Endothelial cell of umbilical vein (primary cell): ENCODE data around the gene CTNND2. TPM values are rescaled to one million over a fixed set of nuclear protein-coding genes. Genes with fewer than 3 reads are reported as not detected.

Experiments used
- BruUV-seq: library from RNA; stranded (reverse); fragments of 400-500 nt; replicated peaks from 2 replicates; lab custom pipeline; 2021; lab: Mats Ljungman, UMichigan
- CTCF ChIA-PET: fragments of 300-600, 350-600 bp; sonication (Branson Sonifier 250); formaldehyde crosslinking; loops from one replicate; lab custom pipeline; 2021; ENCODE audit warnings: antibody characterized with exemption, inconsistent platforms; lab: Charles Lee
- POLR2A ChIA-PET: fragments of 300-600, 350-600 bp; sonication (Branson Sonifier 250); formaldehyde crosslinking; loops from one replicate; lab custom pipeline; 2021; ENCODE audit warnings: antibody characterized with exemption, inconsistent platforms; lab: Charles Lee
- DNase-seq: peaks from one replicate; pipeline ENCODE4 v3.0.0-alpha.2; 2011; ENCODE audit warnings: low read depth, low spot score
- FAIRE-seq: peaks from 2 replicates; lab custom pipeline; 2011; peaks lifted over from hg19 to GRCh38; lab: Jason Lieb, UNC
- H2AFZ ChIP-seq: 2 replicates; pipeline ENCODE4 v1.6.0; 2012; ENCODE audit warnings: low read depth, low read length, control low read depth, inconsistent platforms
- H3K27ac ChIP-seq: 2 replicates; pipeline ENCODE4 v1.5.1; 2011; ENCODE audit warnings: low read depth, mild to moderate bottlenecking, control low read depth, low read length, moderate library complexity; ENCODE audit not compliant: insufficient read depth
- H3K27me3 ChIP-seq, 2 experiments: 2 replicates each; pipeline versions ENCODE4 v1.6.0 to v1.6.1; 2011; ENCODE audit warnings: low read length in 2 of 2, mixed read lengths in 1 of 2; ENCODE audit not compliant: control insufficient read depth in 2 of 2, insufficient read depth in 2 of 2
- H3K36me3 ChIP-seq, 2 experiments: 2 replicates in 1 of 2; 3 replicates in 1 of 2; pipeline ENCODE4 v1.5.1; 2011; ENCODE audit warnings: low read length in 2 of 2, mild to moderate bottlenecking in 1 of 2, moderate library complexity in 1 of 2; ENCODE audit not compliant: control insufficient read depth in 2 of 2, insufficient read depth in 2 of 2; ENCODE audit errors: extremely low read depth in 1 of 2
- H3K4me1 ChIP-seq: 3 replicates; pipeline ENCODE4 v1.5.1; 2011; ENCODE audit warnings: mild to moderate bottlenecking, low read length; ENCODE audit not compliant: control insufficient read depth, insufficient read depth; ENCODE audit errors: extremely low read depth
- H3K4me2 ChIP-seq: 2 replicates; pipeline ENCODE4 v1.6.1; 2011; ENCODE audit warnings: low read length, control low read depth, mixed read lengths; ENCODE audit not compliant: insufficient read depth
- H3K4me3 ChIP-seq, 3 experiments: fragments of 200-600 bp in 1 of 3; sonication (generic), shearing (Covaris generic) in 1 of 3; replicated peaks in 1 of 3; 2 replicates each; pipeline ENCODE4 v1.5.1; 2011 to 2016; ENCODE audit warnings: control low read depth in 3 of 3, low read length in 3 of 3, mild to moderate bottlenecking in 2 of 3, inconsistent platforms in 1 of 3, low read depth in 1 of 3, moderate library complexity in 1 of 3; ENCODE audit not compliant: insufficient read depth in 1 of 3
- H3K79me2 ChIP-seq: 2 replicates; pipeline ENCODE4 v1.6.0; 2012; ENCODE audit warnings: low read length, inconsistent platforms; ENCODE audit not compliant: control insufficient read depth, insufficient read depth
- H3K9ac ChIP-seq: replicated peaks from 2 replicates; pipeline ENCODE3; 2011; ENCODE audit warnings: low read length, control low read depth; ENCODE audit not compliant: insufficient read depth; ENCODE audit errors: extremely low read depth
- H3K9me1 ChIP-seq: replicated peaks from 3 replicates; pipeline ENCODE4 v1.6.0; 2011; ENCODE audit warnings: mild to moderate bottlenecking, low read length; ENCODE audit not compliant: control insufficient read depth, insufficient read depth; ENCODE audit errors: extremely low read depth
- H3K9me3 ChIP-seq: replicated peaks from 2 replicates; pipeline ENCODE4 v1.5.1; 2012; ENCODE audit warnings: low read length, inconsistent platforms; ENCODE audit not compliant: control insufficient read depth, insufficient read depth
- H4K20me1 ChIP-seq: replicated peaks from 2 replicates; pipeline ENCODE3; 2011; ENCODE audit warnings: mild to moderate bottlenecking, low read length; ENCODE audit not compliant: control insufficient read depth, insufficient read depth; ENCODE audit errors: extremely low read depth
- CTCF ChIP-seq, 2 donors: IDR thresholded peaks; 1 replicate in 1 of 2; 2 replicates in 1 of 2; pipeline ENCODE4 v1.5.1; 2011; ENCODE audit warnings: low read length in 2 of 2, mild to moderate bottlenecking in 2 of 2, moderate library complexity in 2 of 2, control low read depth in 1 of 2, inconsistent platforms in 1 of 2, low read depth in 1 of 2; ENCODE audit not compliant: insufficient read depth in 1 of 2; ENCODE audit errors: extremely low read depth in 1 of 2
- EZH2 ChIP-seq: IDR thresholded peaks from 2 replicates; pipeline ENCODE4 v1.6.1; 2012; ENCODE audit warnings: borderline replicate concordance, low read depth, mild to moderate bottlenecking, moderate library complexity, low read length, inconsistent platforms; ENCODE audit not compliant: severe bottlenecking
- FOS ChIP-seq: IDR thresholded peaks from 2 replicates; pipeline ENCODE4 v1.6.1; 2011; ENCODE audit warnings: mild to moderate bottlenecking, low read length, moderate library complexity, borderline replicate concordance; ENCODE audit not compliant: insufficient read depth
- GATA2 ChIP-seq: IDR thresholded peaks from 2 replicates; pipeline ENCODE4 v1.7.0; 2011; ENCODE audit warnings: low read depth, mild to moderate bottlenecking, moderate library complexity, mixed read lengths, low read length; ENCODE audit not compliant: insufficient read length, insufficient read depth
- JUN ChIP-seq: IDR thresholded peaks from 2 replicates; pipeline ENCODE4 v1.6.1; 2011; ENCODE audit warnings: borderline replicate concordance, low read depth; ENCODE audit not compliant: insufficient read length, insufficient read depth
- MYC ChIP-seq: IDR thresholded peaks from one replicate; pipeline ENCODE4 v1.6.1; 2011; ENCODE audit warnings: mild to moderate bottlenecking, low read depth, low read length
- POLR2A ChIP-seq: IDR thresholded peaks from 2 replicates; pipeline ENCODE4 v1.6.1; 2012; ENCODE audit warnings: low read depth, mild to moderate bottlenecking, control low read depth, low read length
- POLR2AphosphoS5 ChIP-seq: IDR thresholded peaks from 2 replicates; pipeline ENCODE4 v1.6.1; 2012; ENCODE audit warnings: low read depth, mild to moderate bottlenecking, control low read depth, low read length, moderate library complexity; ENCODE audit not compliant: insufficient read depth
- dilution Hi-C: fragments of 300-500 bp; cut with MboI; formaldehyde crosslinking; loops from one replicate; pipeline ENCODE4 v1.15.0; 2019; ENCODE audit warnings: low sequenced_read_pairs; ENCODE audit not compliant: extremely low pct_ligation_motif_present
- intact Hi-C: fragments of 100-400 bp; cut with micrococcal nuclease; formaldehyde crosslinking; loops from one replicate; pipeline ENCODE4 v1.10.0; 2022
- polyA plus RNA-seq, 4 experiments: library from polyadenylated mRNA; depleted of rRNA in 3 of 4; stranded (reverse) in 3 of 4; unstranded in 1 of 4; fragments of >200 nt; gene quantifications; 2 replicates each; pipeline versions ENCODE4 v1.2.1 to v1.2.3, GENCODE V29; 2011 to 2012; ENCODE audit warnings: missing spikeins in 1 of 4
- total RNA-seq: library from RNA; stranded (reverse); gene quantifications from 2 replicates; pipeline ENCODE4 v1.2.3, GENCODE V29; 2021
- TF ChIP-seq, protein P1 (sequence below): IDR thresholded peaks from 2 replicates; pipeline ENCODE4 v1.6.1; 2011; ENCODE audit not compliant: insufficient read depth, insufficient read length

The CTNND2 gene
- total and polyA plus RNA-seq, 2 donors (not counting 3 experiments of a cell fraction or from before 2014, with no cell fraction given), result not detected

DNA sequence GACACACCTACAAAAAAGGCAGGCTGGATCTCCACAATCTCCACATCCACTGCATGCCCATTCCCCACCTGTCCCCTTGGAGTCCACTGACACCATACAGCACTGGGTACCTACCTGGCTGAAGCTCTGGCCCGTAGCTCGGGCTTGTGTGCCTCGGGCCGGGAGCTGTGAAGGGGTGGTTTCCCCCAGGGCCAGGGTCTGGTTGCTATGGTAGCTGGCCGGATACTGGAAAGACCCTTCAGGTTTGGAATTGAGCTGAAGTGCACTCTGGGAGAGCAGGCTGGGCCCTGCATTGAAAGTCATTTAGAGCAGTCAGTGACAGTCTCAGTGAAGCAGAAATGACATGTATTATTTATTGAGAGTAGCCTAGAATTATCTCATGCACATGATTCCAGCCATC lies 507.3 kb downstream of the CTNND2 start:
- POLR2A ChIA-PET, result no interaction called here
- H3K4me3 ChIP-seq, result no peak overlapping the region
- H3K36me3 ChIP-seq, result no peaks in the 10 kb centered on the region
- no peaks in the 10 kb centered on the region for H4K20me1 ChIP-seq
- H3K4me1 ChIP-seq, result no peaks in the 10 kb centered on the region
- no peak overlapping the region for H2AFZ ChIP-seq
- FAIRE-seq (no peak), DNase-seq (no peak)
- no peaks in the 10 kb centered on the region for H3K27me3 ChIP-seq
- no TSS peak for BruUV-seq
- no peaks in the 10 kb centered on the region for H3K79me2 ChIP-seq
- H3K9me1 ChIP-seq, result no peaks in the 10 kb centered on the region
- dilution Hi-C loops (no loop called here), intact Hi-C loops (no loop called here)
- H3K27ac ChIP-seq, result no peak overlapping the region
- no peak overlapping the region for H3K4me2 ChIP-seq
- CTCF ChIA-PET, result no interaction called here
- H3K9me3 ChIP-seq, result peaks cover 2% of the 10 kb centered on the region
- TF ChIP-seq, protein P1, sequence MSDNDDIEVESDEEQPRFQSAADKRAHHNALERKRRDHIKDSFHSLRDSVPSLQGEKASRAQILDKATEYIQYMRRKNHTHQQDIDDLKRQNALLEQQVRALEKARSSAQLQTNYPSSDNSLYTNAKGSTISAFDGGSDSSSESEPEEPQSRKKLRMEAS, result no peak
- TF ChIP-seq POLR2A (no peak), CTCF (IDR thresholded peaks at IDR 0.05; ENCODE audit: extremely low read depth in 1 of 2, insufficient read depth in 1 of 2, low read depth in 1 of 2, low read length in 2 of 2) (no peak), POLR2AphosphoS5 (no peak), JUN (no peak), MYC (no peak), EZH2 (no peak), GATA2 (no peak), FOS (no peak)
- H3K9ac ChIP-seq, result no peak overlapping the region
